ENCODE data around the gene COL24A1. TPM values are rescaled to one million over a fixed set of nuclear protein-coding genes. Genes with fewer than 3 reads are reported as not detected.

Gene COL24A1
- total and polyA plus RNA-seq, 4 donors: 0.33 to 16.7 (median 0.67) TPM

- H3K36me3 ChIP-seq (ENCODE audit: control insufficient read depth in 4 of 4, insufficient read depth in 4 of 4, low read length in 4 of 4): peaks cover 0 to 17% (median 5%) of the 10 kb centered on the region in 4 donors
- WGBS, 2 donors: 89 to 92% methylated on average over 8 of the region's 8 CpGs
- ATAC-seq (ENCODE audit: insufficient read depth, low FRiP score): no peak
- no peak for DNase-seq
- TF ChIP-seq CTCF (IDR thresholded peaks at IDR 0.05; ENCODE audit: control extremely low read depth, extremely low read depth): no peak
- H3K9me3 ChIP-seq (ENCODE audit: control insufficient read depth in 4 of 4, insufficient read depth in 3 of 4, low read length in 3 of 4): peaks cover 0 to 2% (median 0%) of the 10 kb centered on the region in 4 donors
- H3K9ac ChIP-seq (ENCODE audit: insufficient read depth in 1 of 2, low read length in 2 of 2): no peak overlapping the region
- no peak overlapping the region for H3K27ac ChIP-seq (ENCODE audit: low read depth in 1 of 2, low read length in 1 of 2)
- H3K4me1 ChIP-seq (ENCODE audit: control insufficient read depth in 5 of 5, insufficient read depth in 5 of 5, low read length in 5 of 5): no peaks in the 10 kb centered on the region
- H3K27me3 ChIP-seq (ENCODE audit: control insufficient read depth in 3 of 3, insufficient read depth in 3 of 3, low read length in 2 of 3): no peaks in the 10 kb centered on the region
- no peak overlapping the region for H3K4me3 ChIP-seq
Measured at GRCh38 chr1:85830837-85831236, 325.7 kb downstream of the COL24A1 start.

GRCh38 chr1:85824066-85824840 lies 332.3 kb downstream of the COL24A1 start:
- ATAC-seq (ENCODE audit: insufficient read depth, low FRiP score) (no peak), DNase-seq (peak; percentile 23 to 79 (median 61))
- Histone ChIP-seq H3K9ac (ENCODE audit: insufficient read depth in 1 of 2, low read length in 2 of 2) (no peak overlapping the region), H3K4me3 (no peak overlapping the region), H3K27ac (ENCODE audit: low read depth in 1 of 2, low read length in 1 of 2) (no peak overlapping the region), H3K27me3 (ENCODE audit: control insufficient read depth in 3 of 3, insufficient read depth in 3 of 3, low read length in 2 of 3) (no peaks in the 10 kb centered on the region), H3K9me3 (ENCODE audit: control insufficient read depth in 4 of 4, insufficient read depth in 3 of 4, low read length in 3 of 4) (no peaks in the 10 kb centered on the region), H3K36me3 (ENCODE audit: control insufficient read depth in 4 of 4, insufficient read depth in 4 of 4, low read length in 4 of 4) (no peaks in the 10 kb centered on the region), H3K4me1 (ENCODE audit: control insufficient read depth in 5 of 5, insufficient read depth in 5 of 5, low read length in 5 of 5) (no peaks in the 10 kb centered on the region)
- TF ChIP-seq CTCF (IDR thresholded peaks at IDR 0.05; ENCODE audit: control extremely low read depth, extremely low read depth): no peak
- WGBS, 2 donors: 77 to 85% methylated on average over 9 of the region's 9 CpGs

- WGBS, 2 donors: 82 to 94% methylated on average over 4 of the region's 4 CpGs
Measured at GRCh38 chr1:85822696-85823095, 333.9 kb downstream of the COL24A1 start.

More at GRCh38 chr1:85822696-85823095, 333.9 kb downstream of the COL24A1 start:
- Histone ChIP-seq H3K27ac (ENCODE audit: low read depth in 1 of 2, low read length in 1 of 2) (no peak overlapping the region), H3K36me3 (ENCODE audit: control insufficient read depth in 4 of 4, insufficient read depth in 4 of 4, low read length in 4 of 4) (peaks cover 0 to 4% (median 0%) of the 10 kb centered on the region in 4 donors), H3K27me3 (ENCODE audit: control insufficient read depth in 3 of 3, insufficient read depth in 3 of 3, low read length in 2 of 3) (no peaks in the 10 kb centered on the region), H3K9me3 (ENCODE audit: control insufficient read depth in 4 of 4, insufficient read depth in 3 of 4, low read length in 3 of 4) (no peaks in the 10 kb centered on the region), H3K4me3 (no peak overlapping the region), H3K4me1 (ENCODE audit: control insufficient read depth in 5 of 5, insufficient read depth in 5 of 5, low read length in 5 of 5) (no peaks in the 10 kb centered on the region), H3K9ac (ENCODE audit: insufficient read depth in 1 of 2, low read length in 2 of 2) (no peak overlapping the region)
- no peak for ATAC-seq (ENCODE audit: insufficient read depth, low FRiP score)
- no peak for DNase-seq
- no peak for TF ChIP-seq CTCF (IDR thresholded peaks at IDR 0.05; ENCODE audit: control extremely low read depth, extremely low read depth)

All from lung (tissue), 12 donors.